DMS53 (cell line): ENCODE measurements around the gene ZIC2.

ENCODE experiments used
- DNase-seq: peaks from one replicate; lab custom pipeline; 2025; lab: John Stamatoyannopoulos, UW

The ZIC2 gene

DNA sequence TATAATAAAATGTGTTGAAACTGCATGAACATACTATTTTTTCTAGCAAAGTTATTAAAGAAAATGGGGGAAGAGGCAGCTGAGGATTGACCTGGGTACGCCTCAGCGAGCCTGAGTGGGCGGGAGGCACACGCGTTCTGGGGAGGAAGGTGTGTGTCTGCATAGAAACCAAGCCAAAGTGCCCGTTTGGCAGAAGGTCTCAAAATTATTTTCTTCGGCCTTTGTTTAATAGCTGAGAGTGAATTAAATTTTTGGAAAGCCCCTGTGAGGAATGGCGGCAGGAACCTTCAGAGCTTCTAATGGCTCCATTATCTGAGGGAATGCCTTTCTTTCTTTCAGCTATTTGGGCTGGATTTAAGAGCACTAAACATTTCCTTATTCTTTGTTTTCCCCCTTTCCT is 5.2 kb downstream of the ZIC2 start:
- no peak for DNase-seq

DNA sequence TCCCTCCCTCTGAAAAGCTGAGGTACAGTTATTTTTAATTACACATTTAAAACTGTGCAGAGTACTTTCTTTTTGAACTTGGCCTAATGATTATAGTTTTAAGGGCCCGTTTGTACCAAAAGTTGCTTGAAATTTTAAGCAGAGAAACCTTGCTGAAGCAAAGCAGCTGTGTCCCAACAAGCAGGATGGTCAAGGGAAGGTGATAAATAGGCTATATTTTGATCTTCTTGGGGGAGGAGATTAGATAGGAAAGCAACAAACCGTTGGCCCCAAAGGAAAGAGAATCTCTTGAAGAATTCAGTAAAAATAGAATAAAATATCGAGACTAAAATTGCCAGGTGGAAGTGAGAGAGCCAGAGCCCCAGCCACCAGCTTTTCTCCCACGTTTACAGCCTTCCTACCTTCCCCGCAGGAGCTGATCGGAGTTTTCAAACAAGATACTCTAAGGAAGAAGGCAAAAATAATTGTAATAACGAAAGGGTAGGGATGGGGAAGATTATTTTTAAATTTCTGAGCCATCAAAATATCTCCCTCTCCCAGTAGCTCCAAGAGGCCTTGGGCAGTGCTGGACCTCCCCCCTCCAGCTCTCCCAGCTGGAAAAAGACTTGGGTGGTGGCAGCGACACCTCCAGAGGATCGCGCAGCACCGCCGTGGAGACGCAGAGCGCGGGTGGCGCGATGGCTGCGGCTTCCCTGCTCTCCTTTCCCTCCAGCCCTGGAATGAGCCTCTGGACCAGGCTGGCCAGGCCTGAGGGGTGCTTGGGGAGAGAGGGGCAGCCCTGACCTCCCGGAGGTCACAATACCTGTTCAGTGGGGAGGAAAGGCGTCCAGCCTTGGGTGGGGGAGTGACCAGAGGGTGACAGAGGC is 5.8 kb downstream of the ZIC2 start:
- no peak for DNase-seq

DNA sequence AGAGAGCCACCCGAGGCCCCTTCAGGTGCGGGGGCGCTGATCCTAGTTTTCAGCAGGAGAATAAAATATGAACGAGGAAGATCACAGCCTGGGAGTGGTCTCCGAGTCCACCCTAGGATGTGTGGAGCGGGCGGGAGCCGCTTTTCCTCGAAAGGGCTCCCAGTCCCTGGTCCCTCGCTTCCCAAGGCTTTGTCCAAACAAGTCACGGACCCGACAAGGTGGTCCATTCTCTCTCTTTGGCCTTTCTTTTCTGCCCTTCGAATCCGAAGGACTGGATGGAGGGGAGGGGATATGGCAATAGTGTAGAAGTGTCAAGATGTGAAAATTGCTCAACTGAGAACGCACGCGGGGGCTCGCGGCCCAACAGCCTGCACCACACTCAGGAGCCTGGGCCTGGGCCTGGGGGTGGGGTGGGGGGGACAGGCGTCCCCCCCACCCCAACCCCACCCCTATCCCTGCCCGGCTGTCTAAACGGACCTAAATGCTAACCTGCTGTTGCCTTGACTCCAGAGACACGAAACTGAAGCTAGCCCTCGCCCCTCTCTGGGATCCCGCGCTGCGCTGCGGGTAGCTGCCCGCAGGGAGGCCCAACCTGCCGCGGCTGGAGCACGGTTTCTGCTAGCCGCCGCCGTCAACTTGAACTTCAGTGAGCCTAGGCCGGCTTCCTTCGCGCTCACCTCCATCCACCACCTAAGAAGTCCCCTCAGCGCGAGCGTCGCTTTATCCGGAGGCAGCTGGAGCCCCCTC is 7.1 kb downstream of the ZIC2 start:
- DNase-seq, result peak; percentile 21

DNA sequence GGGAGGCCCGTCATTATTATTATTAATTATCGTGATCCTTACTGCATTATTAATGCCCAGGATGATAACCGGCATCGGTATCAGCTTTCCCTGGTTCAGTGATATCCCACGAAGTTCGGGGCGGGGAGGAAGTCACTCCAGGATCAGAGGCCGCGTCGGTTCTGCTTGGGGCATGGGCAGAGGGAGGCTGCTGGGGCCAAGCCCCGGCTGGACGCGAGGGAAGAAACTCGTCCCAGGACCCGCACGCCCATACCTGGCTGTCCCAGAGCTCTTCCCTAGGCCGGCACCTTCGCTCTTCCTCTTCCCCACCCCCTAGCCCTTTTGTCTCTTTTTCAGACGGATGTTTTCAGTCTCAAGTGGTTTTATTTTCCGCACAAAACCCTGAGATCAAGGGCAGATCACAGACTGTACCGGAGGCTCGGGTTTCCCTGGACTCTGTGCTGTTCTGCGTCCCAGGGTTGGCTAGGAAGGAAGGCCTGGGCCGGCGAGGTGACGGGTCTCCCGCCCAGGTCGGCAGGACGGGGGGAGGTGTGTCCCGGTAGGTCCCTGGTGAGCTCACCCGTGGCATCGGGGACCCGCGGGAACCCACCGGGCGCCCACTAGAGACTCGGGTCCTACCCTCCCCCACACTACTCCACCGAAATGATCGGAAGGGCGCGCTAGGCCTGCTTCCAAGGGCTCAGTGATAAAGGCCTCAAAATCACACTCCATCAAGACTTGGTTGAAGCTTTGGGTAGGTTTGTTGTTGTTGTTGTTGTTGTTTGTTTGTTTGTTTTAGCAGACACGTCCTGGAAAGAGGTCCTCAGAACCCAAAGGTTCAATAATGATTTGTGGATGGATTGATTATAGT is 7.9 kb downstream of the ZIC2 start:
- no peak for DNase-seq

DNA sequence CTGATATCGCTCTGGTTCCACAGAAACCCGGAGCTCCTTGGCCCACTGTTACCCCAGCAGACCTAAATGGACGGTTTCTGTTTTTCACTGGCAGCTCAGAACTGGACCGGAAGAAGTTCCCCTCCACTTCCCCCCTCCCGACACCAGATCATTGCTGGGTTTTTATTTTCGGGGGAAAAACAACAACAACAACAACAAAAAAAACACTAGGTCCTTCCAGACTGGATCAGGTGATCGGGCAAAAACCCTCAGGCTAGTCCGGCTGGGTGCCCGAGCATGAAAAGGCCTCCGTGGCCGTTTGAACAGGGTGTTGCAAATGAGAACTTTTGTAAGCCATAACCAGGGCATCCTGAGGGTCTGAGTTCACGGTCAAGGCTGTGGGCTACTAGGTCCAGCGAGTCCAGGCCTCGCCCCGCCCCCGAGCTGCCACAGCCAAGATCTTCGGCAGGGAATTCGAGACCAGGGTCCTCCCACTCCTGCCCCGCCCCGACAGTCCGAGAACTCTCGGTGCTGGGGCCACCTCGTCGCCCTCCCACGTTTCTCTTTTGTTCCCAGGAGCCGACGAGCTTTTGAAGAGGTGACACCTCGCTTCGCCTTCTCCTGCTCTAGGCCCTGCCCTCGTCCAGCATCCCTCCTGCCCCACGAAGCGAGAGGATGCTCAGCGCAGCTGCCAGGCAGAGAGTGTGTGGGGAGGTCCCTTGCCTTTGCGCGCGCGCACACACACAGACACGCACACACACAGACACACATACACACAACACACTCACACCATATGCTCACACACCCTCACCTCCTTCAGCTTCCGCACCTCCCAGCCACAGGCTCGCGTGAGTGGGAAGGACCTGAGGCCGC is 8.8 kb downstream of the ZIC2 start:
- no peak for DNase-seq

- DNase-seq, result no peak
Measured at GRCh38 chr13:99991013-99991827, 9.6 kb downstream of the ZIC2 start.

DNA sequence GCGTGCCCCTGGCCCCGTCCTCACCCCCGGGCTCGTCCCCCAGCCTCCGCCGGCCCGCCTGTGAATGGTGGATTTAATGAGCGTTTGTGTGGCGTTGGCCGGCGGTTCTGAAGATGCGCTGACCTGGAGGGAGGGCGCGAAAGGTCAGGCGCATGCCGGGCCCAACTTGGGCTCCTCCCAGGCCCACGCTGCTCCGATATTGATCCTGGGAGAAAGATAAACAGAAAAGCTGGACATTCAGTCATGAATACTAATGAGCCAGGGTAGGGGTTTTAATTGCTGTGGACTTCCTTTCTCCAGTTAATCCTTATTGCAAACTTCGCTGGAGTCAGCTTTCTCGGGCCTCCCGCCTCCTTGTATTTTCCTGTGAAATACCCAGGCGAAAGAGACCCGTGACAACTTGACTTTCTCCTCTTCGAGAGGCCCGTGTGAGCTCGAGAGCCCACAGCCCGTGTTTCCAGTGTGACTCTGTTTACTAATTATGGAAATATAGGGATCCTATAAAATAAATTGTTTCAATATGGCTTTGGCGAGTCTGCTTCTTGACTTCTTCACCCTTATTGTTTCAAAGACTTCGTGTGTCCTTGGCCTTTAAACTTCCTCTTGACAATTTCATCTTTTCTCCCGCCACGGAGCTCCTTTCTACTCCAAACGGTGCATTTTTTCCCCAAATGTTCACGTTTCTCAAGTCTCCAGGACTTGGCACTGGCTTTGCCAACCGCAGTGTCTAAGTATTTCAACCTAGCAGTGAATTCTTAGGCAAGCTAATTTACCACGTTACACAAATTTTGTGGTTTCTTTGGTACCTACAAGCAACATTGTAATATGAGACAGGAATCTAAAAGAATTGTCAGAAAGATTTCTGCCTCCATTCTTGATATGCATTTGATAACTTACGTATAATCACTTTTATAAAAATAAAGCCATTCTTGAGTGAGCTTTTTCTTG is 10.5 kb downstream of the ZIC2 start:
- no peak for DNase-seq

GRCh38 chr13:99992949-99993351 is 11.4 kb downstream of the ZIC2 start:
- no peak for DNase-seq

- no peak for DNase-seq
Measured at GRCh38 chr13:99993660-99994637, 12.4 kb downstream of the ZIC2 start.

DNA sequence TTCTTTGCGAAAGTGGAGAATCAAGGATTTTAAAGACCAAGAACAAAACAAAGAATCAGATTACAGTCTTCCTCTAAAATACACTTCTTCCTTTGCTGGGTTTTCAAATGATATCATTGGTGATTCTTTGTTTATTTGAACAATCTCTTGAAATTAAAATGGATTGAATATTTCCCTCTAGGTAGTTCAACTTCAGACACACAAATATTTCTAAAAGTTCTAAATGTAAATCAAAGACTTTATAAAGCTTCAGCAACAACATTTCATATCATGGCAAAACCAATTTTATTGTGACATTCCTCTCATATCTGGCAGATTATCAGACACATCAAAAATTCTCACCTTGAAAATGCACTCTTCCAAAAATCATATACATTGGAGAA is 13.0 kb downstream of the ZIC2 start:
- DNase-seq, result no peak

GRCh38 chr13:99995104-99995588 is 13.6 kb downstream of the ZIC2 start:
- no peak for DNase-seq

DNA sequence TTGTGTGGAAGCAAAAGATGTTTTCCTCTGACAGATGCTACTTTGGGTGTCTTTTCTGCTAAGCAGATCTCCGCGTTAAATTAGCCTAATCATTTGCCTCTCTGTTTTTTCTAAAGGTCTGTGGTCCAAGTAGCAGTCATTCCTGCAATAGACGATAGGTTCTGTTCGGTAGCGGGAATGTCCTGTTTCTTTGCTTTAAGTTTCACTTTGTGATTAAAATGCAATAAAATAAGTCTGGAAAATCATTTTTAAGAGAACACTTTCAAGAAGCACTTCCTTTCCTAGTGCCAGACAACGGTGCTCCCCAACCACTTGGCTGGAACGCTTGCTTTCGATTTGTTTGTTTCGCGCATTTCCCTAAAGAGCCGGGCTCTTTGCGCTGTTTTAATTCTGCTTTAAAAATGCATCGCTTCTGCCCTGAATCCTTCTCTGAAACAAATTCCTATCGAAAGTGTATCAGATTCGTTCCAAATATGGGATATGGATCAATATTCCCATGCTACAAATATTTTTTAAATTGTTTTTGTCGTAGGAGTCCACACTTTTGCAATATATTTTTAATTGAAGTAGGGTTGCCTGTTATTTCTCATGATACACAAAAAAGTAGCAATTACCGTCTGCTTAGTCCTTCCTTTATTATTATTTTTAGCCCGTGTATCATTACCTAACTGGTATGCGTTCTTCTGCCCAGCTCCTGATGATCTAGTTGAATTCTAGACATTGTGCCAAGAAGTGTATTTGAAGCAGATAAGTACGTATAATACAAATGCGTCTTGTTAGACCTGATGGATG is 14.2 kb downstream of the ZIC2 start:
- DNase-seq, result peak; percentile 50

DNA sequence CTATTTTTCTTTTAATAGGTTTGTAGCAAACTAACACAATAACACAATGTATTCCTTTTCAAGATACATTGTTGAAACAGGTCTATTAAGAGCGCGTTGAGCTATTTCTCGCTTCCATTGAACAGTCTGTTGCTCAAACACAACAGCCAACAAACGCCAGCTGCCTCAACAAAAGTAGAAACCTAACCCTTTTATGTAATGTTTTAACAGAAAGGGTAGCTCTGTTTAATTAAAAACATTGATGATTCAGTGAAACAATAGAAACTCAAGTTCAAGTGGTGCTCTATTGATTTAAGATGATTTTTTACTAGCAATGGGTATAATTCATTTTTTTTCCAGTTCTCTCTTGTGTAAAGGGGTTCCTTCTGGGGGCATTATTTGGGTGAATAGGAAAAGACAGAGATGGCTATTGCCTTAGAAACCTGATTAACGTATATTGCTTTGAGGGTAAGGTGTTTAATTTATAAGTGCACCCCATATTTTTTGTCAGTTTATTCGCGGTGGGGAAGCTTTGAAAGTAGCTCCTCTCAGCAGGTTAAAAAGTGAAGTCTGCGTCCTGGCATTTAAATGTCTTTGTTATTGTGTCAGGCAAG is 14.9 kb downstream of the ZIC2 start:
- DNase-seq, result peak; percentile 31

DNA sequence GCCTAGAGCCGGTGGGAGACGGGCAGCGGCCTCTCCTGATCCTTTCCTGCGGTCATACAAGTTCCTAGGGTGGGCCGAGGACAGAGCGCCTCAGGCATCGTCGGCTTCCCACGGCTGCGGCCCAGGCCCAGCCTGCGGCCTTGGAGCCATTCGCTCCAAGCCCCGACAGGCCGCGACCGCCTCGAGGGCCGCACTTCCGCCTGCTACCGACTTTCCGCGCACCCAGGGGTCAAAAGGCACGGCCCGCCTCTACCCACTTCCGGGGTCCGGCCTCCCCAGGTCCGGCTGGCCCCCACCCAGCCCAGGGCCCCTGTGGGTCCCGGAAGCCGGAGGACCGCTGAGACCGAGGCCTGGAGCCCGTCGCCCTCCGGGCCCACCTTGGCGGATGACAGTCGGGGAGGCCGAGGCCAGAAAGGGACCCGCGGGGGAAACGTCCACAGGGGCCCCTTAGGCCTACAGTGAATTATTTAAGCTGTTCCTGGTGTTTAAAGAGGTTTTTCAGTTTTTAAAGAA is 16.2 kb downstream of the ZIC2 start:
- DNase-seq, result no peak

- DNase-seq, result no peak
Measured at GRCh38 chr13:99998261-99998660, 16.7 kb downstream of the ZIC2 start.

DNA sequence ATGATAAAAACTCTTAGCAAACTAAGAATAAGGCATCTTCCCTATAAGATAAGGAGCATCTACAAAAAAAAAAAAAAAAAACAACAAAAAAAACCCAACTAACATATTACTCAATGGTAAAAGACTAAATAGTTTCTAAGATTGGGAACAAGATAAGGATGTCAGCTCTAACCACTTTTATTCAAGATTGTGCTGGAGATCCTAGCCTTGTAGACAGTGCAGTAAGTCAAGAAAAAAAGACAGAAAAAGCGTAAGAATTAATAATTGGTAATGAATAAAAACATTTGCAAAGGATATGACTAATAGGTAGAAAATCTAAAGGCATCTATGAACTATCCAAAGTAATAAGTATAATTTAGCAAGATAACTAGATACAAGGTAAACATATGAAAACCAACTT is 33.0 kb downstream of the ZIC2 start:
- no peak for DNase-seq
